Measurements from ENCODE around the gene GPI. TPM values are rescaled to one million over a fixed set of nuclear protein-coding genes. Genes with fewer than 3 reads are reported as not detected.

GPI gene
- total and polyA plus RNA-seq, 2 of the 13 experiments (the other 11 are each of a cell fraction or from before 2014, with no cell fraction given), result 147 to 167 TPM

DNA sequence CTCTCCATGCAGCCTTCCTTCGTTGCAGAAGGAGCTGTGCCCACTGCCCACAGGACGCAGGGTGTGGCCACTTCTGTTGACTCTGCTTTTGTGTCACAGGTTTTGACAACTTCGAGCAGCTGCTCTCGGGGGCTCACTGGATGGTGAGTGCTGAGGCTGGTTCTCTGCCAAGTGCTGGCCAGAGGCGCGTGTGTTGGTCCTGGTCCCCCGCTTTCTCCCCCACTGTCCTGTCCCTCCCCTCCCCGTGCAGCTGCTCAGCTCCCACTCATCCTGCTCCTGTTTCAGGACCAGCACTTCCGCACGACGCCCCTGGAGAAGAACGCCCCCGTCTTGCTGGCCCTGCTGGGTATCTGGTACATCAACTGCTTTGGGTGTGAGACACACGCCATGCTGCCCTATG, 28.6 kb downstream of the GPI start (continued):
- TF ChIP-seq, protein P1, sequence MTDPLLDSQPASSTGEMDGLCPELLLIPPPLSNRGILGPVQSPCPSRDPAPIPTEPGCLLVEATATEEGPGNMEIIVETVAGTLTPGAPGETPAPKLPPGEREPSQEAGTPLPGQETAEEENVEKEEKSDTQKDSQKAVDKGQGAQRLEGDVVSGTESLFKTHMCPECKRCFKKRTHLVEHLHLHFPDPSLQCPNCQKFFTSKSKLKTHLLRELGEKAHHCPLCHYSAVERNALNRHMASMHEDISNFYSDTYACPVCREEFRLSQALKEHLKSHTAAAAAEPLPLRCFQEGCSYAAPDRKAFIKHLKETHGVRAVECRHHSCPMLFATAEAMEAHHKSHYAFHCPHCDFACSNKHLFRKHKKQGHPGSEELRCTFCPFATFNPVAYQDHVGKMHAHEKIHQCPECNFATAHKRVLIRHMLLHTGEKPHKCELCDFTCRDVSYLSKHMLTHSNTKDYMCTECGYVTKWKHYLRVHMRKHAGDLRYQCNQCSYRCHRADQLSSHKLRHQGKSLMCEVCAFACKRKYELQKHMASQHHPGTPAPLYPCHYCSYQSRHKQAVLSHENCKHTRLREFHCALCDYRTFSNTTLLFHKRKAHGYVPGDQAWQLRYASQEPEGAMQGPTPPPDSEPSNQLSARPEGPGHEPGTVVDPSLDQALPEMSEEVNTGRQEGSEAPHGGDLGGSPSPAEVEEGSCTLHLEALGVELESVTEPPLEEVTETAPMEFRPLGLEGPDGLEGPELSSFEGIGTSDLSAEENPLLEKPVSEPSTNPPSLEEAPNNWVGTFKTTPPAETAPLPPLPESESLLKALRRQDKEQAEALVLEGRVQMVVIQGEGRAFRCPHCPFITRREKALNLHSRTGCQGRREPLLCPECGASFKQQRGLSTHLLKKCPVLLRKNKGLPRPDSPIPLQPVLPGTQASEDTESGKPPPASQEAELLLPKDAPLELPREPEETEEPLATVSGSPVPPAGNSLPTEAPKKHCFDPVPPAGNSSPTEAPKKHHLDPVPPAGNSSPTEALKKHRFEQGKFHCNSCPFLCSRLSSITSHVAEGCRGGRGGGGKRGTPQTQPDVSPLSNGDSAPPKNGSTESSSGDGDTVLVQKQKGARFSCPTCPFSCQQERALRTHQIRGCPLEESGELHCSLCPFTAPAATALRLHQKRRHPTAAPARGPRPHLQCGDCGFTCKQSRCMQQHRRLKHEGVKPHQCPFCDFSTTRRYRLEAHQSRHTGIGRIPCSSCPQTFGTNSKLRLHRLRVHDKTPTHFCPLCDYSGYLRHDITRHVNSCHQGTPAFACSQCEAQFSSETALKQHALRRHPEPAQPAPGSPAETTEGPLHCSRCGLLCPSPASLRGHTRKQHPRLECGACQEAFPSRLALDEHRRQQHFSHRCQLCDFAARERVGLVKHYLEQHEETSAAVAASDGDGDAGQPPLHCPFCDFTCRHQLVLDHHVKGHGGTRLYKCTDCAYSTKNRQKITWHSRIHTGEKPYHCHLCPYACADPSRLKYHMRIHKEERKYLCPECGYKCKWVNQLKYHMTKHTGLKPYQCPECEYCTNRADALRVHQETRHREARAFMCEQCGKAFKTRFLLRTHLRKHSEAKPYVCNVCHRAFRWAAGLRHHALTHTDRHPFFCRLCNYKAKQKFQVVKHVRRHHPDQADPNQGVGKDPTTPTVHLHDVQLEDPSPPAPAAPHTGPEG (CRISPR knock-in tag; IDR thresholded peaks at IDR 0.05), result no peak

DNA sequence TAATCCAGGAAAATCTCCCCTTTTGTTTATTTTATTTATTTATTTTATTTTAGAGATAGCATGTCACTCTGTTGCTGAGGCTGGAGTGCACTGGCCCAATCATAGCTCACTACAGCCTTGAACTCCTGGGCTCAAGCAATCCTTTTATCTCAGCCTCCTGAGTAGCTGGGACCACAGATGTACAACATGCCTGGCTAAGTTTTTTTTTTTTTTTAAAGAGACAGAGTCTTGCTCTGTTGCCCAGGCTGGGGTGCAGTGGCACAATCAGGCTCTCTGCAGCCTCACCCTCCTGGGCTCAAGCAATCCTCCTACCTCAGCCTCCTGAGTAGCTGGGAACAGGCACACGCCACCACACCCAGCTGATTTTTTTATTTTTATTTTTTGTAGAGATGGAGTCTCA, 32.9 kb downstream of the GPI start:
- no peaks in the 10 kb centered on the region for H3K79me2 ChIP-seq (ENCODE audit: insufficient read depth, low read length)
- 100% methylated on average over 1 of the region's 1 CpG for WGBS (ENCODE audit: low lambda C conversion rate)
- no peaks in the 10 kb centered on the region; the same call in 1 of the 2 replicates for H4K20me1 ChIP-seq (ENCODE audit: insufficient read depth, low read length)
- TF ChIP-seq ZFP91 (CRISPR knock-in tag; IDR thresholded peaks at IDR 0.05; ENCODE audit: borderline replicate concordance) (peak; percentile 78), ZMYM3 (CRISPR knock-in tag; IDR thresholded peaks at IDR 0.05) (no peak)
- no peak for ATAC-seq
- H3K36me3 ChIP-seq (replicated peaks in 1 of 2; ENCODE audit: control insufficient read depth in 1 of 2, insufficient read depth in 2 of 2, low read length in 2 of 2), result peaks cover 47 to 68% of the 10 kb centered on the region in 2 experiments
- in situ Hi-C loops (cut with HindIII; ENCODE audit: extremely low pct_ligation_motif_present, low pct_unique_long_range_greater_than_20kb), result no loop called here
- FAIRE-seq, result no peak
- no TSS peak for BruUV-seq (replicated peaks)
- no peak overlapping the region for H3K9ac ChIP-seq (ENCODE audit: insufficient read depth, low read depth, low read length)
- H3K27me3 ChIP-seq (ENCODE audit: control insufficient read depth in 1 of 2, insufficient read depth in 2 of 2, low read length in 2 of 2), result no peaks in the 10 kb centered on the region
- H3K27ac ChIP-seq (ENCODE audit: extremely low read length, insufficient read depth, low read length), result no peak overlapping the region
- H3K4me3 ChIP-seq (replicated peaks in 1 of 3; ENCODE audit: insufficient read depth in 1 of 3, low read depth in 2 of 3, low read length in 3 of 3), result no peak overlapping the region
- ChIA-PET CTCF (ENCODE audit: low intra/inter-chr PET ratio, low total read pairs) (no interaction called here), POLR2A (no interaction called here)
- intact Hi-C loops (cut with micrococcal nuclease; ENCODE audit: unreplicated experiment), result no loop called here
- H3K4me1 ChIP-seq (ENCODE audit: insufficient read depth, low read length), result peaks cover 9% of the 10 kb centered on the region
- no peak for DNase-seq (ENCODE audit: low spot score)
- no peaks in the 10 kb centered on the region for H3K9me3 ChIP-seq (ENCODE audit: low read length)
- no peak overlapping the region for H3K4me2 ChIP-seq (ENCODE audit: low read depth, low read length)
- H2AFZ ChIP-seq (ENCODE audit: low read length), result no peak overlapping the region
